Adrenal gland (tissue), 12 donors: ENCODE data around the gene TMEM108. TPM values are rescaled to one million over a fixed set of nuclear protein-coding genes. Genes with fewer than 3 reads are reported as not detected.

Experiments used
- DNase-seq, 7 donors: peaks; one replicate each; pipeline ENCODE4 v3.0.0-alpha.2; 2019 to 2020
- H3K27ac ChIP-seq, 5 donors: fragments of 200-600 bp; sonication (generic) in 4 of 5; 1 replicate in 3 of 5; 2 replicates in 2 of 5; pipeline versions ENCODE4 v1.5.1 to v1.8.0; 2016 to 2020; ENCODE audit warnings: mild to moderate bottlenecking in 1 of 5
- H3K27me3 ChIP-seq: fragments of 200-600 bp; 2 replicates; pipeline ENCODE4 v1.8.0; 2021
- H3K36me3 ChIP-seq, 2 donors: fragments of 200-600 bp; replicated peaks in 1 of 2; 1 replicate in 1 of 2; 2 replicates in 1 of 2; pipeline versions ENCODE4 v1.5.1 to v1.8.0; 2018 to 2022
- H3K4me1 ChIP-seq, 2 donors: fragments of 200-600 bp; replicated peaks in 1 of 2; 1 replicate in 1 of 2; 2 replicates in 1 of 2; pipeline versions ENCODE4 v1.5.1 to v1.8.0; 2018 to 2021
- H3K4me3 ChIP-seq, 4 donors: fragments of 200-600 bp; sonication (generic) in 3 of 4; one replicate each; pipeline ENCODE4 v1.5.1; 2016 to 2018
- H3K9me3 ChIP-seq, 3 donors: fragments of 200-600 bp; sonication (generic) in 1 of 3; replicated peaks in 1 of 3; 1 replicate in 2 of 3; 2 replicates in 1 of 3; pipeline versions ENCODE4 v1.5.1 to v1.8.0; 2016 to 2021
- POLR2A ChIP-seq, 2 donors: fragments of 450-650 bp; IDR thresholded peaks; one replicate each; pipeline ENCODE4 v1.6.1; 2017; ENCODE audit warnings: antibody characterized with exemption in 2 of 2, mild to moderate bottlenecking in 2 of 2, moderate library complexity in 1 of 2
- WGBS, 4 donors: extraction: QIAGEN DNeasy Blood & Tissue Kit in 2 of 4; methylation state at CpG; one replicate each; pipeline versions ENCODE4 v1.1.5 to v1.1.7; 2013 to 2017; 5-methylcytosine and 5-hydroxymethylcytosine counted together
- intact Hi-C, 2 donors: fragments of 100-400 bp; cut with DNase I; formaldehyde crosslinking; loops; one replicate each; pipeline versions ENCODE4 v1.14.1 to v1.15.0; 2022 to 2023
- polyA plus RNA-seq, 3 donors: library from polyadenylated mRNA; stranded (reverse); fragments of 200-250 nt in 2 of 3; fragments of 350-450 nt in 1 of 3; fragmentation: Illumina TruSeq in 1 of 3; extraction: RNeasy Lipid Tissue Mini Kit (QIAGEN cat#74804) in 1 of 3; gene quantifications; one replicate each; pipeline ENCODE4 v1.2.3, GENCODE V29; 2013 to 2014
- total RNA-seq, 9 donors: library from RNA; depleted of rRNA in 4 of 9; stranded (reverse); fragments of >200 nt in 4 of 9; fragments of 120-200 nt in 1 of 9; fragmentation: NEBNext Ultra II Directional in 1 of 9; extraction: Animal tissue kit (Norgen Biotek cat#: 25700) in 1 of 9; gene quantifications; one replicate each; pipeline versions ENCODE4 v1.1.0 to v1.2.4, GENCODE V29; 2013 to 2023
- TF ChIP-seq, protein P1 (sequence below), 6 experiments: fragments of 450-650 bp in 4 of 6; fragments of 200-600 bp in 2 of 6; sonication (generic) in 1 of 6; IDR thresholded peaks; 1 replicate in 5 of 6; 2 replicates in 1 of 6; pipeline versions ENCODE4 v1.5.1 to v1.8.0; 2016 to 2021; ENCODE audit warnings: antibody characterized with exemption in 6 of 6, mild to moderate bottlenecking in 2 of 6, moderate library complexity in 1 of 6
- donor health status: healthy with polysubstance abuse.
- donor health status: Bipolar disorder and iron deficiency.
- donor health status: DM: yes; HTN: yes; CAD: no.
- donor health status: DM: no; HTN: no; CAD: no.
- donor health status: DM: no; HTN: no; CAD: no.
- donor health status: DM: yes; HTN: yes; CAD: no.

Gene TMEM108
- total and polyA plus RNA-seq, 12 donors = 0.67 to 38.0 (median 14.8) TPM

DNA sequence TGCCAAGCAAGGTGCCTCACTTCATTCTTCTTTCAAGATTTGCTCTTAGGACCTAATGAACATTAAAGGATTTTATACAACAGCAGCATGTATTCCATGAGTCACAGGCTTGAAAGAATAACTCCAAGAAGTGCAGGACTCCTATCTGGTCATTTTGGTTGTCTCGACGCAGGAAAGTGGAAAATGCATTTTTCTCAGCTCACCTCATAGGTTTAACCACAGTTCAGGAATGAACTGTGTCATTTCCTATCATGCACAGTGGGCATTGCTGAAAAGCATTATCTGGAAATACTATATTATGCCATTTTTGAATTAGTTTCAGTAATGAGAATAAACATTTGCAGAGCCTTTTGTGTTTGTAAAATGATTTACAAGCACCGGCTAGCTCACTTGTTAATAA is 263.0 kb downstream of the TMEM108 start:
- DNase-seq = no peak
- H3K27me3 ChIP-seq = no peaks in the 10 kb centered on the region
- no peaks in the 10 kb centered on the region for H3K36me3 ChIP-seq
- TF ChIP-seq, protein P1, sequence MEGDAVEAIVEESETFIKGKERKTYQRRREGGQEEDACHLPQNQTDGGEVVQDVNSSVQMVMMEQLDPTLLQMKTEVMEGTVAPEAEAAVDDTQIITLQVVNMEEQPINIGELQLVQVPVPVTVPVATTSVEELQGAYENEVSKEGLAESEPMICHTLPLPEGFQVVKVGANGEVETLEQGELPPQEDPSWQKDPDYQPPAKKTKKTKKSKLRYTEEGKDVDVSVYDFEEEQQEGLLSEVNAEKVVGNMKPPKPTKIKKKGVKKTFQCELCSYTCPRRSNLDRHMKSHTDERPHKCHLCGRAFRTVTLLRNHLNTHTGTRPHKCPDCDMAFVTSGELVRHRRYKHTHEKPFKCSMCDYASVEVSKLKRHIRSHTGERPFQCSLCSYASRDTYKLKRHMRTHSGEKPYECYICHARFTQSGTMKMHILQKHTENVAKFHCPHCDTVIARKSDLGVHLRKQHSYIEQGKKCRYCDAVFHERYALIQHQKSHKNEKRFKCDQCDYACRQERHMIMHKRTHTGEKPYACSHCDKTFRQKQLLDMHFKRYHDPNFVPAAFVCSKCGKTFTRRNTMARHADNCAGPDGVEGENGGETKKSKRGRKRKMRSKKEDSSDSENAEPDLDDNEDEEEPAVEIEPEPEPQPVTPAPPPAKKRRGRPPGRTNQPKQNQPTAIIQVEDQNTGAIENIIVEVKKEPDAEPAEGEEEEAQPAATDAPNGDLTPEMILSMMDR (IDR thresholded peaks at IDR 0.05) = no peak
- TF ChIP-seq POLR2A (IDR thresholded peaks at IDR 0.05) = no peak
- H3K9me3 ChIP-seq = no peaks in the 10 kb centered on the region
- H3K27ac ChIP-seq = no peak overlapping the region
- 83 to 97% (median 88%) methylated on average over 3 of the region's 3 CpGs for WGBS, 4 donors
- intact Hi-C loops = no loop called here
- H3K4me3 ChIP-seq = no peak overlapping the region
- H3K4me1 ChIP-seq = no peaks in the 10 kb centered on the region

DNA sequence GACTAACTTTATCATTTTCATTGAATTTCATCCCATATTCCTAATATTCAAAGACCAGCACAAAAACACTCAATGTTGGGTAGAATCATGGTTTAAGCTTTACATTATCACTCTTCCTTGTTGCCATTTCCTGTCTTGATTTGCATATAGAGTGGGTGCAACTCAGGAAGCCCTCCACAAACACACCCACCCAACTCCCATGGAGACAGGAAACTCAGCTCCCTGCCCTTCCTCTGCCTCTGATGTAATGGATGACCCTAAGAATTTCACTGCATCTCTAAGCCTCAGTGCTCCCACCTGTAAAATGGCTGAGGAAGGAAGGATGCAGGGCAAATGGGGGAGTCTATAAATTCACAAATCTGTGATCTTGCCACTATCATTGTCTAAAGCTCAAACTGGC is 263.5 kb downstream of the TMEM108 start:
- no peak for DNase-seq
- TF ChIP-seq POLR2A (IDR thresholded peaks at IDR 0.05) = no peak
- TF ChIP-seq, protein P1 (IDR thresholded peaks at IDR 0.05) = no peak
- intact Hi-C loops = no loop called here
- Histone ChIP-seq H3K4me3 (no peak overlapping the region), H3K27me3 (no peaks in the 10 kb centered on the region), H3K36me3 (no peaks in the 10 kb centered on the region), H3K4me1 (no peaks in the 10 kb centered on the region), H3K27ac (no peak overlapping the region), H3K9me3 (no peaks in the 10 kb centered on the region)

DNA sequence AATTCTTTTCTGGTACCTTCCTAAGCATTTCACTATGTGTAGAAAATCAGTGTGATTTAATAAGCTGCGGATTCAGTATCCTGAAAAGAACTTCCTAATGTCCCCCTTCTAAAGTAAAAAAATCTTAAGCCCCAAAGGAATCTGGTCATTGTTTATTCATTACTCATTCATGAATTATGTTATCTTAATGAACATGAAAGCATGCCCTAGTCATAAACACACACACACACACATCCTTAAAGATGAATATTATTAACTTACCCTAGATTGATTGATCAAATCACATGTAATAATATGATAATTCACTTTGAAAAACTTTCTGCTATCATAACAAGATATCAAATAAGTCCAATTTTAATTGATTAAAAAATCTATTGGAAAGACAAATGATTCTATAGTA is 265.2 kb downstream of the TMEM108 start:
- H3K9me3 ChIP-seq = no peaks in the 10 kb centered on the region
- WGBS, 4 donors = 88 to 100% (median 93%) methylated on average over 1 of the region's 1 CpG
- H3K27me3 ChIP-seq = no peaks in the 10 kb centered on the region
- TF ChIP-seq, protein P1 (IDR thresholded peaks at IDR 0.05) = no peak
- TF ChIP-seq POLR2A (IDR thresholded peaks at IDR 0.05) = no peak
- no peak overlapping the region for H3K4me3 ChIP-seq
- no peaks in the 10 kb centered on the region for H3K4me1 ChIP-seq
- H3K27ac ChIP-seq = no peak overlapping the region
- intact Hi-C loops = no loop called here
- no peaks in the 10 kb centered on the region for H3K36me3 ChIP-seq
- DNase-seq = no peak

DNA sequence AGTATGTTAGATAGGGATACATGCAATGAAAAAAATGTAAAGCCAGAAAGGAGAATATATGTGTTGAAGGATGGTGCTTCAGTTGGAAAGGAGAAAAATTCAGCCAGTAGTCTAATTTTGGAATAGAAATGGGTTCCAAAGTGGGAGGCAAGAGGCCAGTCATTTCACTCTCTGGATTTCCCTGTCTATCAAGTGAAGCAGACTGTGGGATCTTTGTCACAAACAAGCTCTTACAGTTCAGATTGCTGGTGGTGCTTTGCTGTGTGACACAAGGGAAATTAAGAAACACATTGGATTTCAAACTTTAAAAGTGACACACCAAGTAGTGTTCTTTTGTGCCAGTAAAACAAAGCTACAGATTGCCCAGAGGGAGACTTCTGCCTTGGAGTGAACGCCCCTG is 279.7 kb downstream of the TMEM108 start:
- H3K27ac ChIP-seq = no peak overlapping the region
- no peaks in the 10 kb centered on the region for H3K27me3 ChIP-seq
- H3K36me3 ChIP-seq = no peaks in the 10 kb centered on the region
- no peak overlapping the region for H3K4me3 ChIP-seq
- TF ChIP-seq POLR2A (IDR thresholded peaks at IDR 0.05) = no peak
- TF ChIP-seq, protein P1 (IDR thresholded peaks at IDR 0.05) = no peak
- no peak for DNase-seq
- intact Hi-C loops = no loop called here
- H3K9me3 ChIP-seq = no peaks in the 10 kb centered on the region
- no peaks in the 10 kb centered on the region for H3K4me1 ChIP-seq
- 57 to 90% (median 81%) methylated on average over 1 of the region's 1 CpG for WGBS, 4 donors
